VCaP (cell line): ENCODE results near the gene LMBRD2.

ENCODE experiments used
- H3K27ac ChIP-seq: fragments of 450-650 bp; 2 replicates; pipeline ENCODE4 v1.5.1; 2017
- CTCF ChIP-seq: fragments of 450-650 bp; conservative IDR thresholded peaks from 2 replicates; pipeline ENCODE4 v1.5.1; 2017; ENCODE audit warnings: mild to moderate bottlenecking, moderate library complexity

The LMBRD2 gene

GRCh38 chr5:36152324-36153297 is 924 bp upstream of the LMBRD2 start:
- TF ChIP-seq CTCF = no peak
- H3K27ac ChIP-seq = peak overlapping the region; percentile 85

- TF ChIP-seq CTCF = no peak
- peak overlapping the region; percentile 85 for H3K27ac ChIP-seq
Observed at GRCh38 chr5:36150676-36151433, 832 bp downstream of the LMBRD2 start.

- TF ChIP-seq CTCF = no peak
Observed at GRCh38 chr5:36147681-36148080, 4.0 kb downstream of the LMBRD2 start.

GRCh38 chr5:36146390-36146789 is 5.3 kb downstream of the LMBRD2 start:
- no peak overlapping the region for H3K27ac ChIP-seq
- TF ChIP-seq CTCF = no peak

More at GRCh38 chr5:36147681-36148080, 4.0 kb downstream of the LMBRD2 start:
- no peak overlapping the region for H3K27ac ChIP-seq

- TF ChIP-seq CTCF = no peak
- H3K27ac ChIP-seq = no peak overlapping the region
Observed at GRCh38 chr5:36145311-36145710, 6.4 kb downstream of the LMBRD2 start.

- no peak overlapping the region for H3K27ac ChIP-seq
- no peak for TF ChIP-seq CTCF
Observed at GRCh38 chr5:36138900-36139683, 12.6 kb downstream of the LMBRD2 start.
